ENCODE results near the gene KCNK4.

Gene KCNK4

GRCh38 chr11:64254326-64254725 is 36.8 kb upstream of the KCNK4 start:
- DNase-seq: no peak

- no peak for DNase-seq
These were observed 35.7 kb upstream of the KCNK4 start for GRCh38 chr11:64255135-64256128.

GRCh38 chr11:64256300-64256699 is 34.8 kb upstream of the KCNK4 start:
- no peak for DNase-seq

- no peak for DNase-seq
These were observed 32.7 kb upstream of the KCNK4 start for GRCh38 chr11:64258356-64258755.

GRCh38 chr11:64258946-64259532 is 32.1 kb upstream of the KCNK4 start:
- no peak for DNase-seq

GRCh38 chr11:64259533-64260067 is 31.5 kb upstream of the KCNK4 start:
- no peak for DNase-seq

- DNase-seq: no peak
These were observed 30.9 kb upstream of the KCNK4 start for GRCh38 chr11:64260147-64260708.

- DNase-seq: no peak
These were observed 29.5 kb upstream of the KCNK4 start for GRCh38 chr11:64261556-64262080.

- no peak for DNase-seq
These were observed 28.7 kb upstream of the KCNK4 start for GRCh38 chr11:64262271-64263002.

- DNase-seq: no peak
These were observed 27.8 kb upstream of the KCNK4 start for GRCh38 chr11:64263021-64263946.

GRCh38 chr11:64263947-64264317 is 27.2 kb upstream of the KCNK4 start:
- no peak for DNase-seq

GRCh38 chr11:64264371-64264852 is 26.7 kb upstream of the KCNK4 start:
- DNase-seq: no peak

- DNase-seq: no peak
These were observed 25.6 kb upstream of the KCNK4 start for GRCh38 chr11:64265176-64266160.

GRCh38 chr11:64266339-64266738 is 24.8 kb upstream of the KCNK4 start:
- no peak for DNase-seq

- no peak for DNase-seq
These were observed 23.7 kb upstream of the KCNK4 start for GRCh38 chr11:64267207-64267945.

GRCh38 chr11:64268025-64268892 is 22.8 kb upstream of the KCNK4 start:
- DNase-seq: no peak

- DNase-seq: peak; percentile 81
These were observed 22.1 kb upstream of the KCNK4 start for GRCh38 chr11:64268893-64269539.

All from OCI-M1 (cell line).